GM21717 (cell line): ENCODE measurements around the gene CDK10.
A peak's percentile ranks its signal among the peaks of the same experiment; 100 is the strongest.
"Not testable (repeated sequence)": the region's sequence is repeated elsewhere in the genome, so short reads cannot be mapped to it uniquely, and the experiment has no call there.

Experiments used
- ATAC-seq: cut with Tn5 transposase; IDR thresholded peaks from one replicate; pipeline ENCODE4 v1.9.1; 2021; ENCODE audit warnings: mild to moderate bottlenecking, moderate library complexity; ENCODE audit not compliant: unreplicated experiment

CDK10 gene

GRCh38 chr16:89695086-89695874 lies 8.8 kb downstream of the CDK10 start:
- no peak for ATAC-seq

- ATAC-seq = no peak
Measured at GRCh38 chr16:89695875-89696669, 9.6 kb downstream of the CDK10 start.

- no peak for ATAC-seq
Measured at GRCh38 chr16:89696670-89697128, 10.2 kb downstream of the CDK10 start.

GRCh38 chr16:89697161-89697615 lies 10.7 kb downstream of the CDK10 start:
- ATAC-seq = no peak

- no peak for ATAC-seq
Measured at GRCh38 chr16:89697616-89698331, 11.3 kb downstream of the CDK10 start.

GRCh38 chr16:89698717-89699116 lies 12.2 kb downstream of the CDK10 start:
- ATAC-seq = not testable (repeated sequence)

- not testable (repeated sequence) for ATAC-seq
Measured at GRCh38 chr16:89699629-89700099, 13.2 kb downstream of the CDK10 start.

GRCh38 chr16:89700100-89700648 lies 13.7 kb downstream of the CDK10 start:
- ATAC-seq = peak; percentile 35

- ATAC-seq = no peak
Measured at GRCh38 chr16:89700649-89701424, 14.3 kb downstream of the CDK10 start.

GRCh38 chr16:89701425-89702406 lies 15.2 kb downstream of the CDK10 start, which contains the start of gene SPATA2L:
TSS of gene SPATA2L (minus strand) at chr16:89701705. CDS start at chr16:89701232, 473 bp downstream.
- ATAC-seq = peak; percentile 62

GRCh38 chr16:89704281-89704680 lies 17.8 kb downstream of the CDK10 start:
- no peak for ATAC-seq

GRCh38 chr16:89705006-89705405 lies 18.5 kb downstream of the CDK10 start:
- no peak for ATAC-seq

- no peak for ATAC-seq
Measured at GRCh38 chr16:89706518-89707260, 20.2 kb downstream of the CDK10 start.

- no peak for ATAC-seq
Measured at GRCh38 chr16:89707695-89708094, 21.2 kb downstream of the CDK10 start.

GRCh38 chr16:89708481-89708931 lies 22.0 kb downstream of the CDK10 start:
- no peak for ATAC-seq

- no peak for ATAC-seq
Measured at GRCh38 chr16:89709166-89709565, 22.7 kb downstream of the CDK10 start.

- ATAC-seq = no peak
Measured at GRCh38 chr16:89709716-89710432, 23.4 kb downstream of the CDK10 start.
